ENCODE results near the gene DNAJC30.

- TF ChIP-seq CTCF (conservative IDR thresholded peaks at IDR 0.05 in 1 of 2, IDR thresholded peaks at IDR 0.05 in 1 of 2; ENCODE audit: low read depth in 1 of 2, low read length in 2 of 2) (no peak), EZH2 (IDR thresholded peaks at IDR 0.05; ENCODE audit: low read length, missing control alignments) (no peak)
Observed at GRCh38 chr7:73702665-73703064, 19.4 kb upstream of the DNAJC30 start.
